Smooth muscle cell (in vitro differentiated cells): ENCODE data around the gene SLCO2A1. TPM values are rescaled to one million over a fixed set of nuclear protein-coding genes. Genes with fewer than 3 reads are reported as not detected.

ENCODE experiments used
- DNase-seq: peaks from one replicate; lab custom pipeline; 2025; ENCODE audit not compliant: unreplicated experiment; lab: John Stamatoyannopoulos, UW
- H2AFZ ChIP-seq: fragments of 200-600 bp; sonication (generic); 2 replicates; pipeline ENCODE4 v1.6.0; 2016; ENCODE audit warnings: antibody characterized with exemption, low read depth, mild to moderate bottlenecking
- H3F3A ChIP-seq: fragments of 200-600 bp; sonication (generic); 2 replicates; pipeline ENCODE4 v1.6.0; 2017; ENCODE audit warnings: antibody characterized with exemption, low read depth
- H3K27ac ChIP-seq: fragments of 200-600 bp; sonication (generic); 2 replicates; pipeline ENCODE4 v1.5.1; 2016; ENCODE audit warnings: low read depth, mild to moderate bottlenecking
- H3K27me3 ChIP-seq: fragments of 200-600 bp; sonication (generic); 2 replicates; pipeline ENCODE4 v1.6.1; 2016; ENCODE audit warnings: low read depth, mild to moderate bottlenecking
- H3K36me3 ChIP-seq: fragments of 200-600 bp; sonication (generic); 2 replicates; pipeline ENCODE4 v1.5.1; 2016; ENCODE audit warnings: low read depth
- H3K4me1 ChIP-seq: fragments of 200-600 bp; sonication (generic); 2 replicates; pipeline ENCODE4 v1.5.1; 2016; ENCODE audit warnings: low read depth
- H3K4me2 ChIP-seq: fragments of 200-600 bp; sonication (generic); 2 replicates; pipeline ENCODE4 v1.6.0; 2016; ENCODE audit warnings: mild to moderate bottlenecking
- H3K4me3 ChIP-seq: fragments of 200-600 bp; sonication (generic); 2 replicates; pipeline ENCODE4 v1.5.1; 2016; ENCODE audit warnings: mild to moderate bottlenecking
- H3K79me2 ChIP-seq: fragments of 200-600 bp; sonication (generic); 2 replicates; pipeline ENCODE4 v1.6.0; 2016; ENCODE audit warnings: low read depth, mild to moderate bottlenecking
- H3K9ac ChIP-seq: fragments of 200-600 bp; sonication (generic); 2 replicates; pipeline ENCODE4 v1.6.0; 2016; ENCODE audit warnings: low read depth
- H3K9me3 ChIP-seq: fragments of 200-600 bp; sonication (generic); replicated peaks from 2 replicates; pipeline ENCODE4 v1.5.1; 2016; ENCODE audit warnings: low read depth
- H4K20me1 ChIP-seq: fragments of 200-600 bp; sonication (generic); 2 replicates; pipeline ENCODE4 v1.6.0; 2016; ENCODE audit warnings: low read depth
- CTCF ChIP-seq: fragments of 200-600 bp; sonication (generic); IDR thresholded peaks from 2 replicates; pipeline ENCODE4 v1.5.1; 2017; ENCODE audit warnings: borderline replicate concordance, mild to moderate bottlenecking, antibody characterized with exemption; ENCODE audit not compliant: insufficient read depth, poor library complexity, severe bottlenecking
- WGBS: methylation state at CpG from one replicate; pipeline ENCODE4 v1.1.7; 2016; ENCODE audit warnings: low lambda C conversion rate; 5-methylcytosine and 5-hydroxymethylcytosine counted together
- polyA plus RNA-seq: library from polyadenylated mRNA; unstranded; fragments of >200 nt; fragmentation: Nextera tagmentation; extraction: Ambion mirVana; gene quantifications from 2 replicates; pipeline ENCODE4 v1.2.1, GENCODE V29; 2016
- total RNA-seq: library from RNA; depleted of rRNA; stranded (reverse); fragments of >200 nt; gene quantifications from 2 replicates; pipeline ENCODE4 v1.2.3, GENCODE V29; 2014

The SLCO2A1 gene
- total and polyA plus RNA-seq, 2 experiments from 2014 or later: 7.7 to 14.2 TPM

- WGBS: 92% methylated on average over 11 of the region's 11 CpGs
- Histone ChIP-seq H3K27me3 (no peaks in the 10 kb centered on the region), H2AFZ (no peak overlapping the region)
These were observed 94.5 kb downstream of the SLCO2A1 start for GRCh38 chr3:133934996-133935842.

GRCh38 chr3:133934073-133934970, 95.4 kb downstream of the SLCO2A1 start:
- H2AFZ ChIP-seq: no peak overlapping the region
- no peak for TF ChIP-seq CTCF
- 96% methylated on average over 10 of the region's 10 CpGs for WGBS
- no peaks in the 10 kb centered on the region for H3K4me1 ChIP-seq
- no peak overlapping the region for H3K4me3 ChIP-seq
- no peak overlapping the region for H3K9ac ChIP-seq
- no peaks in the 10 kb centered on the region for H3K79me2 ChIP-seq
- H3F3A ChIP-seq: no peaks in the 10 kb centered on the region
- H4K20me1 ChIP-seq: no peaks in the 10 kb centered on the region
- no peak overlapping the region for H3K27ac ChIP-seq
- no peaks in the 10 kb centered on the region for H3K27me3 ChIP-seq
- H3K4me2 ChIP-seq: no peak overlapping the region
- DNase-seq: no peak
- no peaks in the 10 kb centered on the region for H3K36me3 ChIP-seq
- H3K9me3 ChIP-seq: no peaks in the 10 kb centered on the region

More at GRCh38 chr3:133934996-133935842, 94.5 kb downstream of the SLCO2A1 start:
- Histone ChIP-seq H4K20me1 (no peaks in the 10 kb centered on the region), H3K4me1 (no peaks in the 10 kb centered on the region), H3K4me2 (no peak overlapping the region), H3K9ac (no peak overlapping the region), H3K79me2 (no peaks in the 10 kb centered on the region), H3K36me3 (no peaks in the 10 kb centered on the region), H3K27ac (no peak overlapping the region), H3K4me3 (no peak overlapping the region), H3K9me3 (no peaks in the 10 kb centered on the region), H3F3A (no peaks in the 10 kb centered on the region)
- DNase-seq: no peak
- no peak for TF ChIP-seq CTCF

GRCh38 chr3:133933097-133934024, 96.4 kb downstream of the SLCO2A1 start:
- no peak for DNase-seq
- Histone ChIP-seq H3K27me3 (peaks cover 5% of the 10 kb centered on the region), H2AFZ (no peak overlapping the region), H3K9me3 (no peaks in the 10 kb centered on the region), H3K9ac (no peak overlapping the region), H3K4me1 (no peaks in the 10 kb centered on the region), H3K4me3 (no peak overlapping the region), H4K20me1 (no peaks in the 10 kb centered on the region), H3K27ac (no peak overlapping the region), H3K79me2 (no peaks in the 10 kb centered on the region), H3F3A (no peaks in the 10 kb centered on the region), H3K4me2 (no peak overlapping the region), H3K36me3 (no peaks in the 10 kb centered on the region)
- no peak for TF ChIP-seq CTCF
- 94% methylated on average over 9 of the region's 9 CpGs for WGBS
